HEK293 (cell line): ENCODE data around the gene SSTR1.

Source experiments
- CTCF ChIA-PET: fragments of 350-600 bp; formaldehyde crosslinking; extraction: SDS; loops from one replicate; lab custom pipeline; 2021; ENCODE audit warnings: antibody characterized with exemption; lab: Yijun Ruan, JAX
- POLR2A ChIA-PET: fragments of 300-600 bp; formaldehyde crosslinking; extraction: SDS; loops from one replicate; lab custom pipeline; 2020; ENCODE audit warnings: antibody characterized with exemption, inconsistent platforms; lab: Yijun Ruan, JAX
- H3K27ac ChIP-seq: fragments of 200-500 bp; sonication (Bioruptor generic); 2 replicates; pipeline ENCODE4 v1.5.1; 2014; ENCODE audit warnings: low read depth, low read length, control low read depth, inconsistent platforms; ENCODE audit errors: extremely low read depth
- H3K36me3 ChIP-seq, 2 experiments: fragments of 200-500 bp in 1 of 2; sonication (Bioruptor generic) in 1 of 2; 1 replicate in 1 of 2; 2 replicates in 1 of 2; pipeline ENCODE4 v1.5.1; 2014 to 2017; ENCODE audit warnings: inconsistent platforms in 2 of 2, low read length in 2 of 2; ENCODE audit not compliant: control insufficient read depth in 2 of 2, insufficient read depth in 1 of 2
- H3K4me1 ChIP-seq: fragments of 200-500 bp; sonication (Bioruptor generic); 2 replicates; pipeline ENCODE4 v1.5.1; 2014; ENCODE audit warnings: mild to moderate bottlenecking, low read length, inconsistent platforms; ENCODE audit not compliant: control insufficient read depth, insufficient read depth
- H3K4me3 ChIP-seq: 2 replicates; pipeline ENCODE4 v1.5.1; 2011; ENCODE audit warnings: low read depth, mild to moderate bottlenecking, control low read depth, low read length, moderate library complexity
- H3K9me3 ChIP-seq: fragments of 200-500 bp; sonication (Bioruptor generic); 2 replicates; pipeline ENCODE4 v1.5.1; 2014; ENCODE audit warnings: low read depth, low read length, inconsistent platforms; ENCODE audit not compliant: control insufficient read depth, insufficient read depth
- KLF8 ChIP-seq: fragments of 450-650 bp; formaldehyde crosslinking; IDR thresholded peaks from 2 replicates; pipeline ENCODE4 v1.5.1; 2016; ENCODE audit warnings: missing biosample characterization, missing genetic modification characterization
- MEIS1 ChIP-seq: sonication (generic); formaldehyde crosslinking; IDR thresholded peaks from 2 replicates; pipeline ENCODE4 v1.8.1; 2022; ENCODE audit warnings: missing genetic modification reagents, mild to moderate bottlenecking, borderline replicate concordance
- OSR2 ChIP-seq: fragments of 450-650 bp; formaldehyde crosslinking; IDR thresholded peaks from 2 replicates; pipeline ENCODE4 v1.5.1; 2016; ENCODE audit warnings: missing biosample characterization, missing genetic modification characterization
- TSHZ1 ChIP-seq: fragments of 450-650 bp; formaldehyde crosslinking; IDR thresholded peaks from 2 replicates; pipeline ENCODE4 v1.5.1; 2016; ENCODE audit warnings: missing biosample characterization, missing genetic modification characterization, borderline replicate concordance
- YY1 ChIP-seq: fragments of 450-650 bp; formaldehyde crosslinking; IDR thresholded peaks from 2 replicates; pipeline ENCODE4 v1.5.1; 2018; ENCODE audit warnings: missing biosample characterization, missing genetic modification characterization
- ZNF19 ChIP-seq: fragments of 450-650 bp; formaldehyde crosslinking; IDR thresholded peaks from 2 replicates; pipeline ENCODE4; 2016; ENCODE audit warnings: missing biosample characterization, missing genetic modification characterization, low read depth
- ZNF214 ChIP-seq: fragments of 450-650 bp; formaldehyde crosslinking; IDR thresholded peaks from 2 replicates; pipeline ENCODE4 v1.5.1; 2017; ENCODE audit warnings: missing biosample characterization, mild to moderate bottlenecking, missing genetic modification characterization, borderline replicate concordance
- ZNF473 ChIP-seq: fragments of 450-650 bp; formaldehyde crosslinking; IDR thresholded peaks from 2 replicates; pipeline ENCODE4 v1.5.1; 2017; ENCODE audit warnings: missing biosample characterization, missing genetic modification characterization
- ZNF623 ChIP-seq: fragments of 450-650 bp; formaldehyde crosslinking; IDR thresholded peaks from 2 replicates; pipeline ENCODE4 v1.5.1; 2016; ENCODE audit warnings: missing biosample characterization, missing genetic modification characterization
- ZNF626 ChIP-seq: fragments of 450-650 bp; sonication (Bioruptor Pico); formaldehyde crosslinking; IDR thresholded peaks from 2 replicates; pipeline ENCODE4 v1.5.1; 2018; ENCODE audit warnings: missing biosample characterization, missing genetic modification characterization, inconsistent platforms
- ZNF692 ChIP-seq: fragments of 450-650 bp; formaldehyde crosslinking; IDR thresholded peaks from 2 replicates; pipeline ENCODE4 v1.5.1; 2016; ENCODE audit warnings: missing biosample characterization, missing genetic modification characterization
- ZNF747 ChIP-seq: fragments of 450-650 bp; formaldehyde crosslinking; IDR thresholded peaks from 2 replicates; pipeline ENCODE4 v1.5.1; 2016; ENCODE audit warnings: missing biosample characterization, missing genetic modification characterization
- ZNF843 ChIP-seq: fragments of 450-650 bp; formaldehyde crosslinking; IDR thresholded peaks from 2 replicates; pipeline ENCODE4 v1.5.1; 2016; ENCODE audit warnings: missing biosample characterization, missing genetic modification characterization
- TF ChIP-seq, protein P1 (sequence below): fragments of 450-650 bp; formaldehyde crosslinking; IDR thresholded peaks from 2 replicates; pipeline ENCODE4 v1.5.1; 2016; ENCODE audit warnings: missing biosample characterization, missing genetic modification characterization, borderline replicate concordance
- TF ChIP-seq, protein P2 (sequence below): fragments of 450-650 bp; formaldehyde crosslinking; IDR thresholded peaks from 2 replicates; pipeline ENCODE4; 2016; ENCODE audit warnings: missing biosample characterization, missing genetic modification characterization

Gene SSTR1

DNA sequence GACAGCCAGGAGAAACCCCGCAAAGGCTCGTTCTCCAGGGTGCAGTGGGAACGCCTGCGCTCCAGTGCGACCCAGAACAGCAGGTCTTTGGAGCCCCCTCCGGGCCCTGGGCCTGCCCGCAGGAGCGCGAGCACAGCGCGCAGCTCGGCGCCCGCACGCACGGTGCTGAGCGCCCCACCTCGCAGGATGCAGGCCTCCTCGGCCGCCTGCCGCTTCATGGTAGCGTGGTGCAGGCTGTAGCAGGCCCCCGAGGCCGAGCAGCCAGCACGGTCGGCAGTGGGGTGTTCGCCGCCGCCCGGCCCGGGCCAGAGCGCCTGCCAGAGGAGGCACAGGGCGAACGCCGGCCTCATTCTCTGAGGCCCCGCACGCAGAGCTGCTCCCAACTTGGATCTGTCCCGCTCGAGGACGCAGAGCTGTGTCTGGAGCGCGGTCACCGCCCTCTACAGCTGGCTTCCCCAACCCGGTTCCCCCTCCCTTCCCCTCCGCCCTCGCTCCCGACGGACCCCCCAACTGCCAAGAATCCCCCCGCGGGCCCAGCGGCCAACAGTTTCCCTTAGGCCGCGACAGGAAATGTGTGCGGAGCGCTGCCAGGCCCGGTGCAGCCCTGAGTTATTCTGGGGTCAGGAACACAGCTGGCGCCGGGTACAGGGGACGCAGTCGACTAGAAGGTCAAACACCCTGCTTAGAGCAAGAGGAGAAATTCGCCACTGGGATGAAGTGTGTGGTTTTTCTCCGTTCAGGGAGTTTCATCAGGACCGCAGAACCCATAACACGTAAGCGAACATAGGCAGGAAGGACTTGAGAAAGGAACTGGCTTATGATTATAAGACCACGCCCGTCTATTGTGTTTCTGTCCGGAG is 48.2 kb downstream of the SSTR1 start, which contains the start of gene CLEC14A:
TSS of gene CLEC14A (minus strand) at position 421 of the 860 bp plus-strand sequence. CDS start at position 350, 71 bp downstream.
- Histone ChIP-seq H3K36me3 (no peaks in the 10 kb centered on the region), H3K27ac (no peak within 1 kb of the TSS), H3K4me1 (no peaks in the 10 kb centered on the region), H3K9me3 (no peaks in the 10 kb centered on the region), H3K4me3 (no peak within 1 kb of the TSS)
- POLR2A ChIA-PET: no interaction called here
- TF ChIP-seq KLF8 (no peak), YY1 (tag by site-specific recombination) (no peak), OSR2 (no peak), ZNF626 (tag by site-specific recombination) (no peak), MEIS1 (CRISPR knock-in tag) (no peak), ZNF623 (no peak), ZNF747 (no peak)
- TF ChIP-seq, protein P1, sequence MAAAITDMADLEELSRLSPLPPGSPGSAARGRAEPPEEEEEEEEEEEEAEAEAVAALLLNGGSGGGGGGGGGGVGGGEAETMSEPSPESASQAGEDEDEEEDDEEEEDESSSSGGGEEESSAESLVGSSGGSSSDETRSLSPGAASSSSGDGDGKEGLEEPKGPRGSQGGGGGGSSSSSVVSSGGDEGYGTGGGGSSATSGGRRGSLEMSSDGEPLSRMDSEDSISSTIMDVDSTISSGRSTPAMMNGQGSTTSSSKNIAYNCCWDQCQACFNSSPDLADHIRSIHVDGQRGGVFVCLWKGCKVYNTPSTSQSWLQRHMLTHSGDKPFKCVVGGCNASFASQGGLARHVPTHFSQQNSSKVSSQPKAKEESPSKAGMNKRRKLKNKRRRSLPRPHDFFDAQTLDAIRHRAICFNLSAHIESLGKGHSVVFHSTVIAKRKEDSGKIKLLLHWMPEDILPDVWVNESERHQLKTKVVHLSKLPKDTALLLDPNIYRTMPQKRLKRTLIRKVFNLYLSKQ: no peak
- TF ChIP-seq, protein P2, sequence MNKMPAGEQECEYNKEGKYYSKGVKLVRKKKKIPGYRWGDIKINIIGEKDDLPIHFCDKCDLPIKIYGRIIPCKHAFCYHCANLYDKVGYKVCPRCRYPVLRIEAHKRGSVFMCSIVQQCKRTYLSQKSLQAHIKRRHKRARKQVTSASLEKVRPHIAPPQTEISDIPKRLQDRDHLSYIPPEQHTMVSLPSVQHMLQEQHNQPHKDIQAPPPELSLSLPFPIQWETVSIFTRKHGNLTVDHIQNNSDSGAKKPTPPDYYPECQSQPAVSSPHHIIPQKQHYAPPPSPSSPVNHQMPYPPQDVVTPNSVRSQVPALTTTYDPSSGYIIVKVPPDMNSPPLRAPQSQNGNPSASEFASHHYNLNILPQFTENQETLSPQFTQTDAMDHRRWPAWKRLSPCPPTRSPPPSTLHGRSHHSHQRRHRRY (tag by site-specific recombination): no peak
- CTCF ChIA-PET: no interaction called here

- TF ChIP-seq ZNF473 (tag by site-specific recombination): no peak
- TF ChIP-seq TSHZ1 (tag by site-specific recombination): no peak
- no peak for TF ChIP-seq ZNF19 (tag by site-specific recombination)
- no peak for TF ChIP-seq ZNF843
- no peak for TF ChIP-seq ZNF214 (tag by site-specific recombination)
- TF ChIP-seq ZNF692 (tag by site-specific recombination): no peak
- TF ChIP-seq ZNF626 (tag by site-specific recombination): no peak
- no peaks in the 10 kb centered on the region for H3K36me3 ChIP-seq
- no peak overlapping the region for H3K27ac ChIP-seq
- H3K4me3 ChIP-seq: no peak overlapping the region
- H3K9me3 ChIP-seq: no peaks in the 10 kb centered on the region
- no peaks in the 10 kb centered on the region for H3K4me1 ChIP-seq
- POLR2A ChIA-PET: no interaction called here
- CTCF ChIA-PET: no interaction called here
These were observed 48.8 kb downstream of the SSTR1 start for GRCh38 chr14:38256533-38256840.
